Measurements from ENCODE around the gene NT5DC1. TPM values are rescaled to one million over a fixed set of nuclear protein-coding genes. Genes with fewer than 3 reads are reported as not detected.

The NT5DC1 gene
- total and polyA plus RNA-seq, 2 experiments from 2014 or later: 27.0 to 29.8 TPM

GRCh38 chr6:116247285-116247684 is 146.6 kb downstream of the NT5DC1 start:
- Histone ChIP-seq H3K79me2 (replicated peaks; ENCODE audit: insufficient read depth) (peaks cover 26% of the 10 kb centered on the region), H3K4me2 (no peak overlapping the region), H3K27me3 (ENCODE audit: insufficient read depth) (no peaks in the 10 kb centered on the region), H3K4me3 (no peak overlapping the region), H3K4me1 (ENCODE audit: insufficient read depth) (peaks cover 24% of the 10 kb centered on the region), H2AFZ (no peak overlapping the region), H3K9me2 (ENCODE audit: insufficient read depth) (no peaks in the 10 kb centered on the region), H3K36me3 (ENCODE audit: insufficient read depth) (no peaks in the 10 kb centered on the region), H3F3A (replicated peaks; ENCODE audit: low read depth) (no peaks in the 10 kb centered on the region), H3K27ac (ENCODE audit: low read depth) (no peak overlapping the region), H4K20me1 (replicated peaks; ENCODE audit: insufficient read depth) (no peaks in the 10 kb centered on the region)
- H3K4me3 Mint-ChIP-seq: no peak overlapping the region
- no peaks in the 10 kb centered on the region for H3K9me3 Mint-ChIP-seq
- no peak overlapping the region for H3K27ac Mint-ChIP-seq
- H3K27me3 Mint-ChIP-seq (ENCODE audit: insufficient read depth, low read depth, poor library complexity): no peaks in the 10 kb centered on the region
- TF ChIP-seq STAT1 (IDR thresholded peaks at IDR 0.05; ENCODE audit: unreplicated experiment) (no peak), ZNF114 (CRISPR knock-in tag; IDR thresholded peaks at IDR 0.05) (no peak), POLR2AphosphoS5 (IDR thresholded peaks at IDR 0.05; ENCODE audit: low read depth) (no peak), ETS1 (IDR thresholded peaks at IDR 0.05) (no peak), REST (IDR thresholded peaks at IDR 0.05; ENCODE audit: unreplicated experiment) (no peak), ZNF331 (CRISPR knock-in tag; IDR thresholded peaks at IDR 0.05; ENCODE audit: low read depth) (no peak), EZH2 (IDR thresholded peaks at IDR 0.05; ENCODE audit: low read depth, unreplicated experiment) (no peak), NANOG (IDR thresholded peaks at IDR 0.05; ENCODE audit: borderline replicate concordance) (no peak), ZNF462 (CRISPR knock-in tag; IDR thresholded peaks at IDR 0.05) (no peak), EZH2phosphoT487 (IDR thresholded peaks at IDR 0.05; ENCODE audit: unreplicated experiment) (no peak), JUNB (IDR thresholded peaks at IDR 0.05; ENCODE audit: unreplicated experiment) (no peak), CREB1 (CRISPR knock-in tag; IDR thresholded peaks at IDR 0.05; ENCODE audit: low read depth) (no peak), CTCF (conservative IDR thresholded peaks at IDR 0.05; ENCODE audit: low read depth in 2 of 2) (no peak)
- peaks cover 5% of the 10 kb centered on the region for H3K36me3 Mint-ChIP-seq (ENCODE audit: low read depth)
- DNase-seq (ENCODE audit: low spot score): no peak
- peaks cover 29% of the 10 kb centered on the region for H3K4me1 Mint-ChIP-seq
- ATAC-seq: no peak

Data from GM23338 (cell line).